NCI-H1694 (cell line): Measurements from ENCODE around the gene PTPN23.

Experiments used
- DNase-seq: peaks from one replicate; lab custom pipeline; 2025; lab: John Stamatoyannopoulos, UW

The PTPN23 gene

DNA sequence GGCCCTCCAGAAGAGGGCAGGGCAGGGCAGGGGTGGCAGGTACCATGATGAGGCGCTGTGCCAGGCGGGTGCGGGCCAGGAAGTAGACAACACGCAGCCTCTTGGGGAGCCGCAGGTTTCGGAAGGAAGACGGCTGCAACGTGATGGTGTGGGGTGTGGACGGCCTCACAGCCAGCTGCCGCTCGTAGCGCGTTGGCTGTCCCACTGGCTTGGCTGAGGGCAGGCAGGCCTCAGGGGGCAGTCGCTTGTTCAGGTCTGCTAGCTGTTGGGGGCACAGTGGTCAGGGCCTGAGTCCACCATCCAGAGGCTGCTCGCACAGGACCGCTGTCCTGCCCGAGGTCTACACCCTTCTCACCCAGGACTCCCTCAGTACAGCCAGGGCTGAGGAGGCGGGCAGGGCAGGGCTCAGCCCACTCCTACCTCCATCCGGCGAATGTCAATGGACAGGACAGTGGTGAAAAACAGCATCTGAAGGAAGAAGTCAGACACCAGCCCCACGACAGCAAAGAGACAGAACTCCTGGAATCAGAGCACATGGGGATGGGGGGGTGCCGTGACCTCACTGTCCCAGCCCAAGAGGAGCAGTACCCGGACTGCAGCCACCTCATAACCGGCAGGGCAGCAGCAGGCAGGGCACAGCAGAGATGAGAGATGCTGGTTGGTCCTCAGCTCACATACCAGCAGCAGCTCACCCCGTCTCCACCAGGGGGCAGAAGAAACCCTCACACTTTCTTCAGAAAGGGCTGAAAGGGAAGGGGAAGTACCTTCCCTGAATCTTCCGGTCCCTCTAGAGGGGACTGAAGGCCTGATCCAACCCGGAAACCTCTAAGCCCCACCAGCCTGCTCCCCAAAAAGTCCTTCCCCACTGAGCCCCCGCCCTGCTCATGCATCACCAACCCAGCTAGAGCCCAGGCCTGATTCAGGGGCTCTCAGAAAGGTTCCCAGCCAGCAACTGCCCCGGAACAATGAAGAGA lies 40.0 kb downstream of the PTPN23 start:
- DNase-seq: peak; percentile 53

GRCh38 chr3:47421741-47422649 lies 41.2 kb downstream of the PTPN23 start:
- DNase-seq: no peak

- no peak for DNase-seq
Observed at GRCh38 chr3:47422743-47423142, 41.9 kb downstream of the PTPN23 start.

- no peak for DNase-seq
Observed at GRCh38 chr3:47423548-47424145, 42.8 kb downstream of the PTPN23 start.

DNA sequence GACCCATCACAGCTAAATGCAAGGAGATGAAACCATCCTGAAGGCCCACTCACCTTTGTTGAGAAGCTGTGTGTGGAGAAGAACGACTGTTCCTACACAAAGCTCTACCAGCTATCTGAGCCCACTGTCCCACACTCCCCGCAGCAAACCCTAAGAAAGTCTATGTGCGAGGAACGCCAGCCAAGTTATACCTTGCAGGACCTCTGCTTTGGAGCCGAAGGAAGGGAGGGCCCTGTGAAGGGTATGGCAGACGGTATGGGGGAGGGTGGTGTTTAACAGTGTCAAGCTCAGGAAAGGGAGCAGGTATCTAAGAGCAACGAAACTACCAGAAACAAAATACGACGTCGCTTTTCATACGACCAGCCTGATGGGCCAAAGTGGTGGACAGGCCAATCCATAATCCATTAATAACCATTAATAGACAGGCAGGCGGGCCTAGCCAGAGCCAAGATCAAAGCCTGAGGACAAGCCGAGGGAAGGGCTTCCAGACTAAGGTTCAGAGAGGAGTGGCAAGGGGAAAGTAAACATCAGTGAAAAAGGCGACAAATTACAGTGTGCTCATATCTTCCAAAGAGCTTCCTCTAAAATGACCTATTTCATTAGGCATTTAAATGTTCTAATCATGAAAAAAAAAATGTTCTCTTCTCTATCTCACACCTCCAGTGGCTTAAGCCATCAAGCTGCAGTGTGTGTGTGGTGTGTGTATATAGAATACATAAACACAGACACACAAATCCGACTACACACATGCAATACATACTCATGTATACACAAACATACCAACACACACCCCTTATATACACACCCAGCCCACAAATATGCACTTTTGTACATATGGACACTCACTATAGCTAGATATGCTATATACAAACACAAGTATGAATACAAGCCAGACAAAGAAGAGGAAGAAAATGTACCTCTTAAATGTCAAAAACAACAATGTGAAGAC lies 43.9 kb downstream of the PTPN23 start:
- no peak for DNase-seq

- DNase-seq: no peak
Observed at GRCh38 chr3:47425383-47425778, 44.6 kb downstream of the PTPN23 start.

GRCh38 chr3:47425959-47426358 lies 45.1 kb downstream of the PTPN23 start:
- DNase-seq: no peak

- DNase-seq: no peak
Observed at GRCh38 chr3:47427866-47428265, 47.0 kb downstream of the PTPN23 start.

DNA sequence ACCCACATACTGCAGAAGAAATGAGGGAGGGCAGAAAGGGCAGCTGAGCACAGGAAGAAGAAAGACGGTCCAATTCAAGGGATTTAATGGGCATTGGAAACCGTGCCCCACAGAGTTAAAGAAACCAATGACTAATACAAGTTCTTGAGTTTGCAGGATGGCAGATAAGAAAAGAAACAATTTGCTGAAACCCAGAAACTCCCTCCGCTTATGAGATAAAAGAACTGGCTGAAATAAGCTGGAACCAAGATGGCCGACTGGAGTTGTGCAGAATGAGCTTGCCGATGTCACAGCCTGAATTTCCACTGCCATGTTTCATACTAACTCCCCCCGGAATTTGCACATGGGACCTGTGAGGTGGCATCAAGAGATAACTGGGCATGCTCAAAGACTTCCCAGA lies 47.8 kb downstream of the PTPN23 start:
- no peak for DNase-seq

GRCh38 chr3:47429476-47430270 lies 48.9 kb downstream of the PTPN23 start:
- DNase-seq: no peak

DNA sequence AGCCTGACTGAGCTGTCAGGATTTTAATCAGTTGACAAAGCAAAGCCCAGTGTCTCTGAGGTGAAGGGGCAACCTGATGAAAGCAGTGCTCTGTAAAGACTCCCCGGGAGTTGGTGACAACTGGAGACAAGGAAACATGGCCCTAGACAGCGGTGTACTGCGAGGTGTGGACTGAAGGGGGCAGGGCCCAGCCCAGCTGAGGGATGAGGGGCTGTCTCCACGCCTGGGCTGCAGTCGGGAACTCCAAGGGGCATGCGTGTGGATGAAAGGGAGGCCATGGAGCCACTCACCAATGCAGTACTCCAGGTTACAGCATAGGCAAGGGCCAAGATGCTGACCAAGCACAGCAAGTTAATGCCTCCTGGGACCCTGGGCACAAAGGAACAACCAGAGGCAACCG lies 49.8 kb downstream of the PTPN23 start:
- DNase-seq: no peak

DNA sequence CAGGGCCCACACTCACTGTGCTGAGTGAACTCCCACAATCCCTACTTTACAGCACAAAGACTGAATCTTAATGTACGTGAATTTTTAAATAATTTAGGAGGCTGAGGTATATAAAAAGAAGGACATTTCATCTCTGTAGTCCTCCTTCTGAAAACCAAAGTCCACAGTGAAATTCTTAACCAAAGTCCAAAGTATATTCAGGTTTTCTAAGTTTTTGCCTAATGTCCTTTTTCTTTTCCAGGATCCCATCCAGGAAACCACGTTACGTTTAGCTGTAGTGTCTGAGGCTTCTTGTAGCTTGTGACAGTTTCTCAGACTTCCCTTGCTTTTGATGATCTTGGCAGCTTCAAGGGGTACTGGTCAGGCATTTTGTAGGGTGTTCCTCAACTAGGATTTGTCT lies 50.4 kb downstream of the PTPN23 start:
- no peak for DNase-seq

- no peak for DNase-seq
Observed at GRCh38 chr3:47432673-47433072, 51.9 kb downstream of the PTPN23 start.

- DNase-seq: no peak
Observed at GRCh38 chr3:47433796-47434195, 53.0 kb downstream of the PTPN23 start.

DNA sequence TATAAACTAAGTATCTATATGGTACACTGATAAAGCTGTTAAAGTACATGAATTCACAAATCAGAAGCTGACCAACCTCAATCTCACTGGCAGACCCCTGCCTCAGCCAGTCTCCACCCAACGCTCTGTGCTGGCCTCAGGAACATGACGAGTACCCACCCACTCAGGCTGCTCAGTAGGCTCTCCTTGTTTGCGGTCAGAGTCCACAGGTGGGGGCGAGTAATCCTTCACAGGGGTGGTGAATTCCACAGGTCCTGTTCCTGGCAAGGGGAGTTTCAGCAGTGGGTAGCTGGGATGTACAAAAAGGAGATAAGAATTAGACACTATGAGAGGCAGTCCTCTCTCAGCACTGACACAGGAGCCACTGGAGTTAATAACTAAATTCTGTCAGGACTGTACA lies 54.0 kb downstream of the PTPN23 start:
- no peak for DNase-seq

DNA sequence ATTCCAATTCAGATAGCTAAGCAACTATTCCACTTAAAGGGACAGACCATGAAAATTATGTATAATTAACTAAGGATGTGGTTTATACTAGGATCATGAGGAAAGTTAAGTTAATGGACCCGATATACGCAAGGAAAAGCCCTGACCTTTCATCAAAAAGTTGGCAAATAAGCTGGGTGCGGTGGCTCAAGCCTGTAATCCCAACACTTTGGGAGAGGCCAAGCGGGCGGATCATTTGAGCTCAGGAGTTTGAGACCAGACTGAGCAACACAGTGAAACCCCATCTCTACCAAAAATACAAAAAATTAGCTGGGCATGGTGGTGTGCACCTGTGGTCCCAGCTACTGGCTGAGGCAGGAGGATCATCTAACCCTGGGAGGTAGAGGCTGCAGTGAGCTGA lies 55.4 kb downstream of the PTPN23 start:
- DNase-seq: no peak

GRCh38 chr3:47440131-47440530 lies 59.3 kb downstream of the PTPN23 start:
- DNase-seq: no peak

GRCh38 chr3:47441796-47442551 lies 61.2 kb downstream of the PTPN23 start:
- no peak for DNase-seq

DNA sequence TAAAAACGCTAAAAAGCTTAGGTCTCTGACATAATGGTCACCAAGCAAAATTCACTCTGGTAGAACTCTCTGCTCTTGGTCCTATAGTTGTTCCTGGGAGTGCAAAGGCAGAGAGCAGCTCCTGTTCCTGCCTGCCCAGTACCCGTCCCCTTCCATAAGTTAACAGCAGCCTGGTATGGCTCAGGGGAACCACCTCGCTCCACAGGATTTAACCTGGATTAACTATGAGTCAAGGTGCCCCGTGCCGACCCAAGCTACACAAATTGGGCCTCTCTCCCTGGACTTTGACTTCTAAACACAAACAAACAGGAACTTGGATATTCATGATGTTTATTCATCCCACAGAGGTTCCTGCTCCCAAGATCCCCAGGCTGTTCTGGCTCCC lies 62.8 kb downstream of the PTPN23 start:
- no peak for DNase-seq

- DNase-seq: no peak
Observed at GRCh38 chr3:47444103-47444502, 63.3 kb downstream of the PTPN23 start.
